SK-MEL-5 (cell line): Measurements from ENCODE around the gene ST6GALNAC5. TPM values are rescaled to one million over a fixed set of nuclear protein-coding genes. Genes with fewer than 3 reads are reported as not detected.
"Not testable (repeated sequence)": the region's sequence is repeated elsewhere in the genome, so short reads cannot be mapped to it uniquely, and the experiment has no call there.

ENCODE experiments used
- DNase-seq: peaks from one replicate; pipeline ENCODE4 v3.0.0-alpha.2; 2016; ENCODE audit warnings: low read depth, low spot score
- in situ Hi-C: cut with HindIII; loops from 2 replicates; pipeline ENCODE4 v1.10.0; 2016; ENCODE audit warnings: low sequenced_read_pairs, high pct_unique_total_duplicates, low pct_unique_long_range_greater_than_20kb
- polyA plus RNA-seq, 2 experiments: library from polyadenylated mRNA; depleted of rRNA; stranded (reverse); fragments of >200 nt; gene quantifications; 2 replicates each; pipeline ENCODE4 v1.2.3, GENCODE V29; 2015
- total RNA-seq: library from RNA; depleted of rRNA; stranded (reverse); fragments of >200 nt; shearing (Covaris generic); gene quantifications from 2 replicates; pipeline ENCODE4 v1.2.3, GENCODE V29; 2014; rRNA removed

ST6GALNAC5 gene
- 2.1 and 3.1 TPM in 2 replicates for total RNA-seq
- polyA plus RNA-seq (2015; cell fraction: cytosol; rRNA removed), result 0.84 and 2.4 TPM in 2 replicates
- polyA plus RNA-seq (2015; cell fraction: nucleus; rRNA removed), result 1.6 TPM in 1 of 2 replicates, not detected in the other

DNA sequence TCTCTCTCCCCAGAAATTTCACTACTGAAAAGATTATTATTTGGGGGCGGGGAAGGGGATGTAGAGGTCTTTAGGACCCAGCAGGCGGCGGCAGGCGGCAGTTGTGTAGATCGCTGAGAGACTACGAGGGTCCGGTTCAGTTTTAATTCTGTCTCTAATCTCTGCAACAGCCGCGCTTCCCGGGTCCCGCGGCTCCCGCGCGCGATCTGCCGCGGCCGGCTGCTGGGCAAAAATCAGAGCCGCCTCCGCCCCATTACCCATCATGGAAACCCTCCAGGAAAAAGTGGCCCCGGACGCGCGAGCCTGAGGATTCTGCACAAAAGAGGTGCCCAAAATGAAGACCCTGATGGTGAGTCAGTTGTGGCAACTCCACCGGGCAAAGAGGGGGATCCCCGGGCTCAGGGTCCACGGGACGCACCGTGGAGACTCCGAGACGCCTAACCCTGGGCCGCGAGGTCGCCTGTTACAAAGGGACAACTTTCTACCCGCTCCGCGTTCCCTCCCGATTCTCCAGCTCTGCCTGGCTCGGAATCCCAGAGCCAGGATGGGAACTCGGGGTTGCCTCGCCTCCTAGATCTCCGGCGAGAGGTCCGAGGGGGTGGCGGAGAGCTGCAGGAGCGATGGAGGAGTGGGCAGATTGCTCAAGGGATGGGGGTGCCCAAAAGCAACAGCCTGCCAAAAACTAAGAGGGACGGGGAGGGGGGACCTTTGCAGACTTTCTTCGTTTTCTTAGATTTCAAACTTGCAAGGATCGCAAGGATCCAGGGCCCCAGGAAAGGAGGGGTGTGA lies at the start of gene ST6GALNAC5:
Gene ST6GALNAC5, plus strand, starts transcription at position 139 of the 789 bp plus-strand sequence.
- in situ Hi-C loops, result no loop called here
- peak; percentile 43 for DNase-seq

DNA sequence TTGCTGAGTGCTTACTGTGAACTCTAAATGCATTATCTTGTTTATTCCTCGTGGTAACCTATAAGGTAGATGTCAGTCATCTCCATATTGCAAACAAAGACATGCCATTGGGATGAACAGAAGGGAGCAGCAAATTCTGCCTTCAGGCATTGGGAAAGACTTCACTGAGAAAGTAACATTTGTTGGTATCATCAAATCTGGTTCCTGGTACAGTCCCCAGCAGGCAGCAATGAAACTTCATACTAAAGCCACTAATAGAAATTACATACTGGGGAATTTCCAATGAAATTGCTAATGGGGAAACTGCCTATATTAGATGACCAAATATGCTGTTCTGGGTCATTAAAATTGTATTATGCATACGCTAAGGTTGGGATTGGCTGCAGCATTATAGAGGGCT lies 47.3 kb upstream of the ST6GALNAC5 start:
- DNase-seq, result no peak
- in situ Hi-C loops, result no loop called here

DNA sequence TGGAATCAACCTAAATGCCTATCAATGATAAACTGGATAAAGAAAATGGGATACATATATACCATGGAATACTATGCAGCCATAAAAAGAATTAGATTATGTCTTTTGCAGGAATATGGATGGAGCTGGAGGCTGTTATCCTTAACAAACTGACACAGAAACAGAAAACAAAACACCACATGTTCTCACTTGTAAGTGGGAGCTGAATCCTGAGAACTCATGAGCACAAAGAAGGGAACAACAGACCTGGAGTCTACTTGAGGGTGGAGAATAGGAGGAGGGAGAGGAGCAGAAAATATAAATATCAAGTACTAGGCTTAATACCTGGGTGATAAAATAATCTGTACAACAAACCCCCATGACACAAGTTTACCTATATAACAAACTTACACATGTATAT lies 44.3 kb upstream of the ST6GALNAC5 start:
- in situ Hi-C loops, DNase-seq: not testable (repeated sequence)

DNA sequence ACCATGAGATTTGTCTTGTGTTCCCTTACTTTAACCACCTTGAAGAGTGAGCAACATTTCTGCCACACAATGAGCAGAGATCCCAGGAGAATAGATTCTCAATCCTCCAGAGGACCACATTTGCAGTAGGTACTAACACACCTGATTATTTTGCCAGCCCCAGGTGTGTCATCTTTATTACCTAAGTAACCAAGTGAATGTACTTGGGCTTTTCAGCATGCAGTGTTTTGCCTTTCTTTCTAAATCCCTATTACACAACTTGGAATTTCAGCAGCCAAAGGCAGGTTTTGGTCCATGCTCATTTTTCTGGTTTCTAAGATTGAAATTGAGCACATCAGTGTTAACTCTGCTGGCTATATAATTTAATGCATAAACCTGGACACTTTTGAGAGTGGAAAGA lies 43.2 kb upstream of the ST6GALNAC5 start:
- no peak for DNase-seq
- in situ Hi-C loops, result no loop called here

DNA sequence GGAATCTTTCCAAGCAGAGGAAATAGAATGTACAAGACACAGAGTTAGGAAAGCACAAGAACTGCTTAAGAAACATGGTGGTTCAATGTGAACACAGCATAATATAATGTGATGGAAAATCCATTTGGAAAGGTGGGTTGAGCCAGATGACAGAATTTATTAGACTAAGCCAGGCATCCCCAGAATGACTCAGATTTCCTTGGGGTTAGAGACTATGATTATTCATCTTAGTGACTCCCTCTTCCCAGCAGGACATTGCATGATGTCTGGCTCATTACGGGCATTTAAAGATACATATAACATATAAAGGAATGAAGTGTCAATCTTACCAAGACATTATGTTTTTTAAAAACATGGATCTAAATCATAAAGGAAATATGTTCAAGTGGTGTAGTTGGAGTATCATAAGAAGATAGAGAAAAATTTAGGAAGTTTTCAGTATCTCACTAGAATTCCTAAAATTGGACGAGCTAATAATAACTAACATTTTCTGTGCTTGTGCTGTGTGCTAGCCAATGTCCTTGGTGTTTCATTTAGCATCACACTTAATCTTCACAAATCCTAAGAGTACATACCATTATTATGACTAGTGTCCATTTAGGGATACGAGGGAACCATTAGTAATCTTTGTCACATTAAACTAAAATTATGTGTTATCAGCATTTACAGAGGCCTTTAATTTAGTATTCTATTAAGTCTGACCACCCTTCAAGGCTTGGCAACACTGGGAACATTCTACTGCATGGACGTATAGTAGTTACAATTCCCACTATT lies 41.0 kb upstream of the ST6GALNAC5 start:
- in situ Hi-C loops, result no loop called here
- no peak for DNase-seq

DNA sequence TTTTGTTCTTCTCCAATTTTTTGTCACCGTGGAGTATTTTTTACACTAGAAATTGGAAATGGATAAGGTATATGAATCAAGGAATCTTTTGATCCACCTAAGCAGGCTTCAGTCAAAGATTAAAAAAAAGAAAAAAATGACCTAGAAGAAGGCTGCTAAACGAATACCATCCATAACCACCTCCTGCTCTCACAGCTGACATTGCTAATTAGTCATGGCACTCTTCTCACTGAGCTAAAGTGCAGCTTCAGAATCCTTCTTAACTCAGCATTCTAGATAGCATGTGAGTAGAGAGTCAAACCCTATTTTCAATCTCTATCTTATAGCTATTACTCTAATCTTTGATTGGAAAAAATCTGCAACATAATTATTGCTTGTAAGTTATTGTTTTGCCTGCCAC lies 40.2 kb upstream of the ST6GALNAC5 start:
- in situ Hi-C loops, result no loop called here
- no peak for DNase-seq

DNA sequence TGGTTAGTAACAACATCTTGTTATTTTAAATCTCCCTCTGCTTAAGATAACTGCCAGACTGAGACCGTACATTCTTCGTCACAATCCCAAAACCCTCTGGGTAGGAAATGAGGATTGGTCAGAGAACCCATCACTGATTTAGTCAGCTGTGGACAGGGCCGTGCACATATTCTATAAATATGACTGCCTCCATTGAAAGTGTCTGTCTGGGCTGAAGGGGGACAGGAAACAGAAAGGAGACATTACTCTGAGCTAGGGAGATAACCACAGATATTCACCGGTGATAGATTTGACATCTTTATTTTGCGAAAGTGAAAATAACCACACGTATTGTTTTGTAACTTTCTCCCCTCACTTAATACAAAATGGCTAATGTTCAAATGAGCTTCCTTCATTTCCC lies 36.9 kb upstream of the ST6GALNAC5 start:
- DNase-seq, result peak; percentile 17
- in situ Hi-C loops, result no loop called here

DNA sequence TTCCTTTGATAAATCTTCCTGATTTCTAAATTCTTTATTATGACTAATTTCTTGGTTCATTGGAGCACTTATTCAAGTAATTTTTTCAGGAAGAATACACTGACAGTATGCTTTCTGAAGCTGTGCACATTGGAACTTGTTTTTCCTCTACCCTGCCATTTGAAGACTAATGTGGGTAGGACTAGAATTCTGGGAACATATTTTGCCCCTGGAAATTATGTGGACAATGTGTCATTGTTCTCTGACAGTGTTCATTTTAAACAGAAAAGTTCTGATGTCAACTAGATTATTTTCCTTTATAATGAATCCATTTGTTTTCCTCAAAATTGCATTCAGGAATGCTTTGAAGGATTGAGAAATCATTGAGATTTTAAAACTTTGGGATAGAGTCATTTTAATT lies 34.8 kb upstream of the ST6GALNAC5 start:
- in situ Hi-C loops, result no loop called here
- DNase-seq, result peak; percentile 72

DNA sequence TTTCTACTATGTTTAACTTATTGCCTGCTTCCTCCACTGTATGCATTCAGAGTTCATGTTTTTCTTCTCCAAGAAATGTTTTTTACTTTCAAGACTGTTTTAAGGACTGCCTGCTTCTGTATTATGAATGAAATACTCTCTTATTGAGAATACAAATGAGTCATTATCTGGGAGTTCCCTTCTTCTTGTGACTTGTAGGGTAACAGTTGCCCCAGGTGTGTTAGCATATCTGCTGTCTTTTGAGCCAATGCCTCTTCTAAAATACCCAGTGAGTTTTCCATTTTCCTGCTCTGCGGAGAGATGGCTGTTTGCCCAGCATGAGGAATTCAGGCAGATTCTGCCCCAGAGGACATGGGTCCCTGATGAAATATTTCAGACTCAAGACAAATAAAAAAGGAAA lies 34.1 kb upstream of the ST6GALNAC5 start:
- DNase-seq, result peak; percentile 45
- in situ Hi-C loops, result no loop called here

DNA sequence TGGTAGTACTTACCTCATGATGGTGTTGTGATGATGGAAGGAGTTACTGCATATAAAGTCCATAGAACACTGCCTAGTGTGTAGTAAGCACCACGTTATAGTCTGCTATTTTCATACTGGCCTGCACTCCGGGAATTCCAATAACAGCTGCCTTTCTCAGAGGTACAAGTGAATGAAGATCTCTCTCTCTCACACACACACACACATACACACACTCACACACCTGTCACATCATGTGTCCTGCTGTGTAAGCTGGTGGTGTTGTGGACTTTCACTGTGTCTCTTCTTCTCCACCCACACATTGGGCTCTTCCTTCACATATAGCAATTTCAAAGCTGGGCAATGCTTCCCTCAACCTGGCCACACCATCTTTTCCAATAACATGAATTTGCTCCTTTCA lies 33.4 kb upstream of the ST6GALNAC5 start:
- in situ Hi-C loops, result no loop called here
- no peak for DNase-seq

DNA sequence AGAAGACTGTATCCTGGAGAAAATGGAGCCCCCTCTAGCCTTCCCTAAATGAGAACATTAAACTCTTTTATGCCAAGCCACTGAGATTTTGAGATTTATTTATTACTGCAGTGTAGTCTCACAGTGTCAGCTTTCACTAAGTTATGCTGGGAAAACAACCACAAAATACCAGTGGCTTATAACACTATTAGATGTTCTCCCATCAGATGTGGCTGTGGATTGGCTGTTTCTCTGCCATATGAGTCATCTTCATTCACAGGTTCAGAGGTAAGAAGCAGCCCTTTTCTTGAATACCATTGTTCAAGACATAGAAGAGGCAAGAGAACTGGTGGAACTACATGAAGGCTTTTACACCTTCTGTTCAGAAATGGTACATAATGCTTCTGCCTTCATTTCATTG lies 32.1 kb upstream of the ST6GALNAC5 start:
- in situ Hi-C loops, result no loop called here
- no peak for DNase-seq

DNA sequence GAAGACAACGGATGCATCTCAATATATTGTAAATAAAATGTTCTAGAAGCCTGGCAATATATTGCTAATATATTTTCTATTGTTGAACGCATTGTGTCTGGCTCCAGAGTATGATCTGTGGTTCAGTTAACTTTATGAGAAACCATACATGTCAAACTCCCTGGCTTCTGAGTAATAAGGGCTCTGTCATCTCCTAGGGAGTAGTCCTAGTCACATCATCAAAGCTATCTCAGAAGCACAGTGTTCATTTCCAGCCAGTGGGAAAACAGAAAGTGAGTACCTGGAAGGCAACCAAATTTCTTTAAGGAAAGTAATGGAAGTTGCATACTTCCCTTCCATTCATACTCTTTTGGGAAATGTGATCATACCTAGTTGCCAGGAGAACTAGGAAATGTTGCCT lies 27.0 kb upstream of the ST6GALNAC5 start:
- DNase-seq, result no peak
- in situ Hi-C loops, result no loop called here

DNA sequence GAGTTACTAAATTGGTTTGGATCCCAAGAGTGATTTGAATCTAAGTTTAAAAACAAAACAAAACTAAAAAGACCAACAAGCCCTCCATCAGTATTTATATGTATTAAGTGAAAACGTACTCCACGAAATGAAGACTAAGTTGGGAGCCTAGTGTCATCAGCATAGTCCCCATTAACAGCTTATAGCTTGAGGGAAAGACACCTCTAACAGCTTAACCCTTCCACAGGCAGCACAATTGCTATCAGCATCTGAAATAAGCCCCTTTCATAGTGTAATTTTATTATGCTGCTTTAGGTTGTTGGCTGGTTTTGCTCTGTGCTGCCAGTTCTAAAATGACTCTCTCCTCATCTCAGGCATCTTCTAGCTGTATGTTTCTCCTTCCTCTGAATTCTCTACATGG lies 25.8 kb upstream of the ST6GALNAC5 start:
- DNase-seq, result no peak
- in situ Hi-C loops, result no loop called here

DNA sequence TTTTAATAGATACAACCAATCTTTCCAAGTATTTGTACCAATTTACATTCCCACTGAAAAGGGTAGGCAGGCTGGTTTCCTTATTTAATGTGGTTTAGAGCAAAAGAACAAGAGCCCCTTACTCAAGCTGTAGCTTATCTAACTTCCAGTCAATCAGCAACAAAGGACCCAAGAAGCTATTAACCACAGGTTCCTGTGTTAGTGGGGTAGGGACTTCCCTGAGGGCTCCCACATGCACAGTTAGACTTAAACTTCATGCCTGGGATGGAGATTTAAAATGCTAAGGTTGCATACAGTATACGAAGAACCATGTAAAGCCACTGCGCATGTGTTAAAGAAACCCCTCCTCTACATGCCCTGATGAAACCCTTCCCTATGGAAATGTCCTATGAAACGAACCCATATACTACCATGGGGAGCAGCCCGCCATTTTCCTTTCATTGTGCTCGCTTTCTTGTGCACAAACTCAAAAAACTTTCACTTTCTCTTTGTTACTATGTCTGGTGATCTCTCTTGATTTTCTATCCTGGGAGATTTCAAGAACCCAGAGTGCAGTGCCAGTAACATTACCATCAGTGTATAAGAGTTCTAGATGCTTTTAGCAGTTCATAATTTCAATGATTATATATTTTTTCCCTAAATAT lies 23.3 kb upstream of the ST6GALNAC5 start:
- DNase-seq, result no peak

DNA sequence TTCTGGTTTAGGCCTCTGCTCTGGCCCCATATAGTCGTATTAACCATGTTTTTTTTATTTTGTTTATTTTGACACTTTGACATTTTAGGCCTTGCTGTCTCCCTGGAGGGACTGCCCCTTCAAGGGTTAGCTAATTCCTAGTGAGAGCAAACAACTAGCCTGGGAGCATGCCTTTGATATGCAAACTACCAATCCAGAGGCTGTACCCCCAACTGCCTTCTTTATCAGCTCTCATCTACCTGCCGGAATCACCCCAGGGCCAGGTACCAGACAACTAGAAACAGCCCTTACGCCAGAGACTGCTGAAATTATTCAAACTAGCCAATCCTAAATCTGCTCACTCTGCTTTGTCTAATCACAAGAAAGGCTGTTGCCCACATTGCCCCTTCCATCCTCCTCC lies 13.0 kb upstream of the ST6GALNAC5 start:
- no peak for DNase-seq
- in situ Hi-C loops, result no loop called here

More for the DNA sequence above, 23.3 kb upstream of the ST6GALNAC5 start:
- in situ Hi-C loops, result no loop called here

DNA sequence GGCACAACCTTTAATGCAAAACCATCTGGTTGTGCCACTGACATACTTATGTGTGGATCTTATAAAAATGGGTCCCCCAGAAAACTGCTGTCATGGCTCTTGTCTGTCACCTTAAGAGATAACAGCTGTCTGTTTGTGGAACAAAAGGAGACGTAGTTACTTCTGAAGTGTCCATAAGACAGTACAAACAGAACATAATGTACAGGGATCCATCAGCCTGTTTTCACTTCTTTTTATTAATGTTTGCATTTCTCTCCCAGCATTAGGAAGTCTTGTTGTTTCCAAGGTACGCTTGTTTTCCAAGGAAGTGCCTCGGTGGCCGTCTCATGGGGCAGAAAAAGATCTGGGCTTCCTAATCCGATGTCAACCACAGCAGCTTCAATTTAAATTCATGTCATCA lies 11.2 kb upstream of the ST6GALNAC5 start:
- in situ Hi-C loops, result no loop called here
- no peak for DNase-seq

DNA sequence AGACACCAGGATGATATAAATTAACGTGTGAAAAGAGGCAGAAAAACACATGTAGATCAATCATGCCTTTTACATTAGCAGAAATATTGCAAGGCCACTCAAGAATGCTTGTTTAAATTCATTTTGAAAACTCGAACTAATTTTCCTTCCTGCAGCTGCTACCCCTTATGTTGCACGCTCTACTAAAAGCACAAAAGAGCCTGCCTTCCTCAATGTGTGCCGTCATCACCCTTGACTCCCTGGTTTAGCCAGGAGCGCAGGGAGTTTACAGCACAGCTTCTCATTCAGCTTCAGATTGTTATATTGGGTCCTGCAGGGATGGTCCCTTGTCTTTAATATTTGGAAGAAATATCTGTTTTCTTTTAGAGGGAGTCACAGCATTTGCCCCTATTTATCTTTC lies 10.1 kb upstream of the ST6GALNAC5 start:
- in situ Hi-C loops, result no loop called here
- DNase-seq, result no peak

DNA sequence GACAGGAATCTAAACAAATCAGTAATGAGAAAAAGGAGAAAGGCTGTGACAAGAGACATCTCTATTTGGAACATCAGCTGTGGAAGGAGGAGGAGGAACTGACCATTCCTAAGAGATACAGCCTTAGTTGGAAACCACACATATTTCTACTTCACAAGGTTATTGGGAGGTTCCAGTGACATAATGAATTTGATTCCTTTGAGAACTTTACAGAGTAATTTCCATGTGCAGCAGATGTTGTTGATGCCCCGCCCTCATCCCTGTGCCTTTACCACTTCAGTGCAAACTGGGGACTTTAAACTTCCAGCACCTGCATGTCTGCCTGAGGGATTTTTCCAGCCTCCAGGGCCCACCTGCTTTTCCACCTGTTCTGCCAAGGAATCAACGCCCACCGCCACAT lies 9.3 kb upstream of the ST6GALNAC5 start:
- in situ Hi-C loops, result no loop called here
- DNase-seq, result no peak
